Mucosa of descending colon (tissue), 3 donors: Measurements from ENCODE around the gene BCL2. TPM values are rescaled to one million over a fixed set of nuclear protein-coding genes. Genes with fewer than 3 reads are reported as not detected.
A peak's percentile ranks its signal among the peaks of the same experiment; 100 is the strongest.

Experiments used
- ATAC-seq: fragments of 200-7000 bp; cut with Tn5 transposase; one replicate; pipeline ENCODE4 v1.9.1; 2020; ENCODE audit warnings: mild to moderate bottlenecking, moderate library complexity
- DNase-seq, 3 donors: peaks; one replicate each; pipeline ENCODE4 v3.0.0-alpha.2; 2020
- H3K36me3 ChIP-seq: fragments of 200-600 bp; one replicate; pipeline ENCODE4 v1.8.0; 2021; ENCODE audit warnings: low read depth, mild to moderate bottlenecking
- H3K4me1 ChIP-seq: fragments of 200-600 bp; one replicate; pipeline ENCODE4 v1.8.0; 2021; ENCODE audit warnings: low read depth, mild to moderate bottlenecking
- H3K4me3 ChIP-seq: fragments of 200-600 bp; one replicate; pipeline ENCODE4 v1.8.0; 2021; ENCODE audit warnings: mild to moderate bottlenecking
- H3K9me3 ChIP-seq: fragments of 200-600 bp; one replicate; pipeline ENCODE4 v1.8.0; 2021; ENCODE audit warnings: mild to moderate bottlenecking
- CTCF ChIP-seq: fragments of 200-600 bp; IDR thresholded peaks from one replicate; pipeline ENCODE4 v1.8.0; 2022; ENCODE audit warnings: antibody characterized with exemption, mild to moderate bottlenecking
- intact Hi-C, 2 donors: fragments of 100-400 bp; cut with DNase I in 1 of 2; cut with micrococcal nuclease in 1 of 2; formaldehyde crosslinking; loops; one replicate each; pipeline versions ENCODE4 v1.11.0 to v1.11.1; 2022; cut with DNase I, micrococcal nuclease
- total RNA-seq, 3 donors: library from RNA; stranded (reverse); fragmentation: NEBNext Ultra II Directional in 2 of 3; extraction: Animal tissue kit (Norgen Biotek cat#: 25700) in 2 of 3; gene quantifications; one replicate each; pipeline versions ENCODE4 v1.2.1 to v1.2.4, GENCODE V29; 2021 to 2023
- donor health status: DM: no; HTN: no; CAD: no; lungs with moderate emphysema.
- donor health status: DM: no; HTN: no; CAD: no.
- donor health status: DM: no; HTN: yes; CAD: no.

The BCL2 gene
- total RNA-seq, 3 donors from 2014 or later = 17.7 to 25.7 (median 20.5) TPM

GRCh38 chr18:63162271-63163014 is 157.1 kb downstream of the BCL2 start:
- DNase-seq (peak in 2 of 3 donors; percentile 41 to 69), ATAC-seq (peak; percentile 18)
- Histone ChIP-seq H3K4me3 (no peak overlapping the region), H3K4me1 (peaks cover 16% of the 10 kb centered on the region), H3K36me3 (no peaks in the 10 kb centered on the region), H3K9me3 (no peaks in the 10 kb centered on the region)
- intact Hi-C loops = no loop called here
- no peak for TF ChIP-seq CTCF

- H3K36me3 ChIP-seq = no peaks in the 10 kb centered on the region
- DNase-seq (peak; percentile 59 to 78 (median 76)), ATAC-seq (peak; percentile 83)
- TF ChIP-seq CTCF = no peak
- peaks cover 22% of the 10 kb centered on the region for H3K4me1 ChIP-seq
- no peaks in the 10 kb centered on the region for H3K9me3 ChIP-seq
- intact Hi-C loops = no loop called here
- H3K4me3 ChIP-seq = no peak overlapping the region
Observed at GRCh38 chr18:63161761-63162195, 157.8 kb downstream of the BCL2 start.

GRCh38 chr18:63161032-63161760 is 158.4 kb downstream of the BCL2 start:
- ATAC-seq = peak; percentile 22
- DNase-seq = no peak
- no peak for TF ChIP-seq CTCF
- H3K9me3 ChIP-seq = no peaks in the 10 kb centered on the region
- intact Hi-C loops = no loop called here
- no peak overlapping the region for H3K4me3 ChIP-seq
- no peaks in the 10 kb centered on the region for H3K36me3 ChIP-seq
- peaks cover 28% of the 10 kb centered on the region for H3K4me1 ChIP-seq

GRCh38 chr18:63160172-63160995 is 159.2 kb downstream of the BCL2 start:
- DNase-seq (peak in 2 of 3 donors; percentile 19 to 59), ATAC-seq (no peak)
- Histone ChIP-seq H3K9me3 (no peaks in the 10 kb centered on the region), H3K36me3 (no peaks in the 10 kb centered on the region), H3K4me3 (no peak overlapping the region), H3K4me1 (peaks cover 35% of the 10 kb centered on the region)
- TF ChIP-seq CTCF = no peak
- intact Hi-C loops = no loop called here

- DNase-seq = no peak
- Histone ChIP-seq H3K9me3 (no peaks in the 10 kb centered on the region), H3K36me3 (no peaks in the 10 kb centered on the region), H3K4me1 (peaks cover 42% of the 10 kb centered on the region), H3K4me3 (no peak overlapping the region)
- intact Hi-C loops = no loop called here
- TF ChIP-seq CTCF = no peak
- no peak for ATAC-seq
Observed at GRCh38 chr18:63159590-63159989, 160.0 kb downstream of the BCL2 start.
